AG09319 (cell line): ENCODE measurements around the gene IL6ST.
"Not testable (repeated sequence)": the region's sequence is repeated elsewhere in the genome, so short reads cannot be mapped to it uniquely, and the experiment has no call there.

ENCODE experiments used
- DNase-seq: peaks from one replicate; pipeline ENCODE4 v3.0.0-alpha.2; 2010; ENCODE audit warnings: low read depth; ENCODE audit errors: extremely low read depth
- TF ChIP-seq, protein P1 (sequence below): IDR thresholded peaks from 2 replicates; pipeline ENCODE4 v1.5.1; 2011; ENCODE audit warnings: low read depth, mild to moderate bottlenecking, inconsistent platforms, low read length, moderate library complexity

The IL6ST gene

GRCh38 chr5:55994495-55994997 is at the start of gene IL6ST:
Gene IL6ST (minus strand): TSS chr5:55994963. CDS start chr5:55976278, 18,685 bp downstream.
- DNase-seq = no peak

DNA sequence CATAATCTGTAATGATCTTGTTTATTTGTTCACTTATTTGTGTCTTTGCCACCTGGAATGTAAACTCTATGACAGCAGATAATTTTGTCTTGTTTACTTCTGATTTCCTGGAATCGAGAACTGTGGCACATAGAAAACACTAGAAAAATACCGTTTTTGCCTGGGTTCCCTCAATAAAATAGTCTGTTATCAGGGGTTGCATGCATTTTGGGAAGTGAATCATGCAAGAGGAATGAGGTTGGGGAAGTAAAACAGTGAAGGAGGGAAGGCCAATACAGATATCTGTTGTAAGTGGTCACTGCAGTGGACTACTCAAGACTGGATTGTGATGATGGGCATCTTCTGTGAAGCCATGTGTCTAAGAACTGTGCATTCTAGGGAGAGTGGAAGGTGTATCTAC is 45.2 kb upstream of the IL6ST start:
- no peak for DNase-seq
- TF ChIP-seq, protein P1, sequence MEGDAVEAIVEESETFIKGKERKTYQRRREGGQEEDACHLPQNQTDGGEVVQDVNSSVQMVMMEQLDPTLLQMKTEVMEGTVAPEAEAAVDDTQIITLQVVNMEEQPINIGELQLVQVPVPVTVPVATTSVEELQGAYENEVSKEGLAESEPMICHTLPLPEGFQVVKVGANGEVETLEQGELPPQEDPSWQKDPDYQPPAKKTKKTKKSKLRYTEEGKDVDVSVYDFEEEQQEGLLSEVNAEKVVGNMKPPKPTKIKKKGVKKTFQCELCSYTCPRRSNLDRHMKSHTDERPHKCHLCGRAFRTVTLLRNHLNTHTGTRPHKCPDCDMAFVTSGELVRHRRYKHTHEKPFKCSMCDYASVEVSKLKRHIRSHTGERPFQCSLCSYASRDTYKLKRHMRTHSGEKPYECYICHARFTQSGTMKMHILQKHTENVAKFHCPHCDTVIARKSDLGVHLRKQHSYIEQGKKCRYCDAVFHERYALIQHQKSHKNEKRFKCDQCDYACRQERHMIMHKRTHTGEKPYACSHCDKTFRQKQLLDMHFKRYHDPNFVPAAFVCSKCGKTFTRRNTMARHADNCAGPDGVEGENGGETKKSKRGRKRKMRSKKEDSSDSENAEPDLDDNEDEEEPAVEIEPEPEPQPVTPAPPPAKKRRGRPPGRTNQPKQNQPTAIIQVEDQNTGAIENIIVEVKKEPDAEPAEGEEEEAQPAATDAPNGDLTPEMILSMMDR = no peak

More at GRCh38 chr5:55994495-55994997, at the start of gene IL6ST:
- TF ChIP-seq, protein P1 = no peak

- DNase-seq = not testable (repeated sequence)
These were observed 43.4 kb upstream of the IL6ST start for GRCh38 chr5:56038206-56038605.

GRCh38 chr5:56037531-56038010 is 42.8 kb upstream of the IL6ST start:
- DNase-seq = no peak
- TF ChIP-seq, protein P1 = no peak

- not testable (repeated sequence) for DNase-seq
These were observed 40.6 kb upstream of the IL6ST start for GRCh38 chr5:56035394-56035793.

DNA sequence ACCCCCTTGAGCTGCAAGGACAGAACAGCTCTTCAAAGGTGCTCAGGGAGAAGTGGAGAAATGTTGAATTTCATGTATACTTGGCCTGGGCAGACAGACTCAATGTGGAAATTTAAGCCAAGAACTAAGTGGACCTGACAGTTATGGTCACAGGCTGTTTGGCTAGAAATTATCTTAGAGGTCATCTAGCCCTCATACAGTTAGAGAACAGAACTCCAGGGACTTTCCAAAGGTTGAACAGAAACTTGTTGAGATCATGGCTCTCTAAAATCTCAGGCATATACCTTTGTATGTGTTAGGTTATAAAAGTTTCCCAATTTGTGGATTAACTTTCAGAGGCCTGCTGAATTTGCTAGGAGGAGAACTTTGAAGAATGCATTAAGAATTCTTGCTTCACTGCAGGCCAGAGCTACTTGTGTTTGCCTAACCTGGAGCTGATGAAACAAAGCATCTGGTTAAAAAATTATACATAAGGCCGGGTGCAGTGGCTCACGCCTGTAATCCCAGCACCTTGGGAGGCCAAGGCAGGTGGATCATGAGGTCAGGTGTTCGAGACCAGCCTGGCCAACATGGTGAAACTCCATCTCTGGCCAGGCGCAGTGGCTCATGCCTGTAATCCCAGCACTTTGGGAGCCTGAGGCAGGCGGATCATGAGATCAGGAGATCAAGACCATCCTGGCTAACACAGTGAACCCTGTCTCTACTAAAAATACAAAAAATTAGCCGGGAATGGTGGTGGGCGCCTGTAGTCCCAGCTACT is 35.3 kb upstream of the IL6ST start:
- DNase-seq = not testable (repeated sequence)

- no peak for DNase-seq
- TF ChIP-seq, protein P1 = no peak
These were observed 34.7 kb upstream of the IL6ST start for GRCh38 chr5:56029457-56029856.

DNA sequence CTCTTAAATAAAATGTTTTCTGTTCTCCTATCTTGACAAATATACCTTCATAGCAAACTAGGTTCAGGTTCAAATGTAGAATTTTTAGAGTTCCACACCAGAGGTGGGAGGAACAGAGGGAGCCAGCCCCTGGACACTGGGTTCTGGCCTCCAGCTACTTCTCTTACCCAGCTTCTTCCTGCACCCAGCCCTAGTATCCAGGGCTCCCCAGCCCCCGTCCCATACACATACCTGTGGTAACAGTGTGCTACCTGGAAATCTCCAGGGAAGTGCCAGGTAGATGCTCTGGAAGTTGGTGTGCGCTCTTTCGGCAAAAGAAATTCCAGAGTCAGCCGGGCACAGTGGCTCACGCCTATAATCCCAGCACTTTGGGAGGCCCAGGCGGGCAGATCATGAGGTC is 33.9 kb upstream of the IL6ST start:
- DNase-seq = no peak
- TF ChIP-seq, protein P1 = no peak

- TF ChIP-seq, protein P1 = no peak
- peak; percentile 84 for DNase-seq
These were observed 32.1 kb upstream of the IL6ST start for GRCh38 chr5:56026863-56027300.
